Ishikawa (cell line): ENCODE results near the gene USP46.

Experiments used
- EP300 ChIP-seq: IDR thresholded peaks from 2 replicates; pipeline ENCODE4 v1.6.1; 2012; ENCODE audit warnings: borderline replicate concordance
- MAX ChIP-seq: IDR thresholded peaks from 2 replicates; pipeline ENCODE4 v1.6.1; 2012
- RAD21 ChIP-seq: IDR thresholded peaks from 2 replicates; pipeline ENCODE4 v1.6.1; 2012; ENCODE audit warnings: low read depth

DNA sequence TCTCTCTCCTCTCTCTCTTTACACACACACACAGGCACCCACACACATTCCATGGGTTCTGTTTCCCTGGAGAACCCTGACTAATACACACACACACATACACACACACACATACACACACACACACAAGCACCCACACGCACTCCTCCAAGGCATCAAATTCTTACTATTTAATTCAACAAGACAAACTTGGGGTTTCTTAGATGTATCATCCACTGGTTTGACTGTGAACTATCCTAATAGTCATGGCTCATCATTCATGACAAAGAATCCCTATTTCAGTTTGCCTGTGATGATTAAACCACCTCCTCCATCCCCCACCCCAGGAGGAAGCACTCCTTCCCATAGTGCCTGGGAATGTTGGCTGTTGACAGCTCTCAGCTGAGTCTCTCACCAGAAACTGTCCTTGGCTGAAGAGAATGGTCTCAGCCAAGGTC, 98.2 kb downstream of the USP46 start:
- no peak for TF ChIP-seq RAD21
- TF ChIP-seq EP300 = no peak
- no peak for TF ChIP-seq MAX
